GM21423 (cell line): ENCODE results near the gene MRPL36.

Experiments
- ATAC-seq: cut with Tn5 transposase; IDR thresholded peaks from one replicate; pipeline ENCODE4 v1.9.1; 2021; ENCODE audit warnings: mild to moderate bottlenecking, moderate library complexity; ENCODE audit not compliant: unreplicated experiment

MRPL36 gene

GRCh38 chr5:1765880-1766235 lies 33.8 kb downstream of the MRPL36 start:
- ATAC-seq = no peak

GRCh38 chr5:1765141-1765879 lies 34.3 kb downstream of the MRPL36 start:
- no peak for ATAC-seq

- no peak for ATAC-seq
Observed at GRCh38 chr5:1764606-1764960, 35.1 kb downstream of the MRPL36 start.

GRCh38 chr5:1763960-1764605 lies 35.6 kb downstream of the MRPL36 start:
- no peak for ATAC-seq

GRCh38 chr5:1763548-1763911 lies 36.1 kb downstream of the MRPL36 start:
- ATAC-seq = no peak

GRCh38 chr5:1762883-1763547 lies 36.6 kb downstream of the MRPL36 start:
- no peak for ATAC-seq

GRCh38 chr5:1762121-1762882 lies 37.3 kb downstream of the MRPL36 start:
- ATAC-seq = no peak

- ATAC-seq = no peak
Observed at GRCh38 chr5:1761453-1761755, 38.2 kb downstream of the MRPL36 start.

- ATAC-seq = no peak
Observed at GRCh38 chr5:1760656-1761452, 38.8 kb downstream of the MRPL36 start.

- ATAC-seq = no peak
Observed at GRCh38 chr5:1760231-1760630, 39.4 kb downstream of the MRPL36 start.

GRCh38 chr5:1759378-1759970 lies 40.2 kb downstream of the MRPL36 start:
- ATAC-seq = no peak

- ATAC-seq = no peak
Observed at GRCh38 chr5:1758574-1758973, 41.1 kb downstream of the MRPL36 start.

- ATAC-seq = no peak
Observed at GRCh38 chr5:1757511-1757910, 42.1 kb downstream of the MRPL36 start.

- no peak for ATAC-seq
Observed at GRCh38 chr5:1756481-1756880, 43.2 kb downstream of the MRPL36 start.

GRCh38 chr5:1755321-1755949 lies 44.2 kb downstream of the MRPL36 start:
- no peak for ATAC-seq

GRCh38 chr5:1754531-1755220 lies 45.0 kb downstream of the MRPL36 start:
- no peak for ATAC-seq

GRCh38 chr5:1753490-1753889 lies 46.1 kb downstream of the MRPL36 start:
- no peak for ATAC-seq

- no peak for ATAC-seq
Observed at GRCh38 chr5:1752881-1753280, 46.8 kb downstream of the MRPL36 start.
